IPS-18a (cell line): ENCODE results near the gene NR1D1.

Experiments used
- H3K27ac ChIP-seq: one replicate; pipeline ENCODE4 v1.5.1; 2013; ENCODE audit warnings: low read length
- H3K27me3 ChIP-seq: one replicate; pipeline ENCODE4 v1.6.1; 2013; ENCODE audit warnings: mild to moderate bottlenecking, low read length; ENCODE audit not compliant: control insufficient read depth, insufficient read depth
- H3K36me3 ChIP-seq: one replicate; pipeline ENCODE4 v1.6.1; 2013; ENCODE audit warnings: low read depth, low read length; ENCODE audit not compliant: control insufficient read depth
- H3K4me1 ChIP-seq: one replicate; pipeline ENCODE4 v1.6.1; 2013; ENCODE audit warnings: low read depth, low read length; ENCODE audit not compliant: control insufficient read depth
- H3K4me3 ChIP-seq: one replicate; pipeline ENCODE4 v1.5.1; 2013; ENCODE audit warnings: low read length
- H3K9ac ChIP-seq: one replicate; pipeline ENCODE4 v1.6.1; 2013; ENCODE audit warnings: mild to moderate bottlenecking, low read length, moderate library complexity
- H3K9me3 ChIP-seq: one replicate; pipeline ENCODE4 v1.6.1; 2013; ENCODE audit warnings: low read depth, low read length; ENCODE audit not compliant: control insufficient read depth

NR1D1 gene

DNA sequence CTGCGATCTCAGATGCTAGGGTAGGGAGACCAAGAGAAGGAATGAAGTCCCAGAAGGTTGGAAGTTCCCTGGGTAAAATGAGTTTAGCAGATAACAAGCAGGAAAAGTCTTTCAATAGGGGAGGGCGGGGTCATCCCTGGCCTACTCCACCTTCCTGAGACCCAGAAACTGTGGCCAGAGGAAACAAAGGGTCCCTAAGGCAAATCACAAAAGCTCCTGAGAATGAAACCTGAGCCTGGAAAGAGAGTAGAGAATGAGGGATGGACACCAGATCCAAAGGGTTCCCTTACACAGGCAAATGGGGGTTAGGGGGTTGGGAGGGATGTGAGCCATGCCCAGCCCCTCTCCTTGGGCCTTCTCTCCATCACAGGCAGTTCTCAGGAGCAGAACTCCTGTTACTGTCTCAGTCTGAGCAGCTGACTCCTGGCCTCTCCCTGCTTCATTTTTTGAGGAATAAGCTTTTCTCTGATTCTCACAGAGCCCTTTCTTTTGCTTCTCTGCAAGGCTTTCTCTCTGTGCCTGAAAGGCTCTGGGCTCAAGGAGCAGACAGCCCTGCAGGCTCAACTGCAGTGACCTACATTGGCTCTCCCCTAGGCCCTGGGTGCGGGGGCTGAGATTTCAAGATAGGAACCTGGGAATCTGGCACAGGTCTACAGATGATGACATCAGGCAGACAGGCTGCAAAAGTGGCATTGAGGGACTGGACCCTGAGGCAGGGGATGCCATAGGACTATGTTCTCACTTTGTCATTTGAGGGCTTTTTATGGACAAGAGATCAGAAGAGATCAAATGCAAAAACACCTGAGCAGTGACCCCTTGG lies 9.8 kb upstream of the NR1D1 start:
- Histone ChIP-seq H3K36me3 (no peaks in the 10 kb centered on the region), H3K27ac (no peak overlapping the region), H3K9me3 (no peaks in the 10 kb centered on the region), H3K9ac (no peak overlapping the region), H3K4me3 (no peak overlapping the region), H3K4me1 (peaks cover 80% of the 10 kb centered on the region), H3K27me3 (peaks cover 33% of the 10 kb centered on the region)

DNA sequence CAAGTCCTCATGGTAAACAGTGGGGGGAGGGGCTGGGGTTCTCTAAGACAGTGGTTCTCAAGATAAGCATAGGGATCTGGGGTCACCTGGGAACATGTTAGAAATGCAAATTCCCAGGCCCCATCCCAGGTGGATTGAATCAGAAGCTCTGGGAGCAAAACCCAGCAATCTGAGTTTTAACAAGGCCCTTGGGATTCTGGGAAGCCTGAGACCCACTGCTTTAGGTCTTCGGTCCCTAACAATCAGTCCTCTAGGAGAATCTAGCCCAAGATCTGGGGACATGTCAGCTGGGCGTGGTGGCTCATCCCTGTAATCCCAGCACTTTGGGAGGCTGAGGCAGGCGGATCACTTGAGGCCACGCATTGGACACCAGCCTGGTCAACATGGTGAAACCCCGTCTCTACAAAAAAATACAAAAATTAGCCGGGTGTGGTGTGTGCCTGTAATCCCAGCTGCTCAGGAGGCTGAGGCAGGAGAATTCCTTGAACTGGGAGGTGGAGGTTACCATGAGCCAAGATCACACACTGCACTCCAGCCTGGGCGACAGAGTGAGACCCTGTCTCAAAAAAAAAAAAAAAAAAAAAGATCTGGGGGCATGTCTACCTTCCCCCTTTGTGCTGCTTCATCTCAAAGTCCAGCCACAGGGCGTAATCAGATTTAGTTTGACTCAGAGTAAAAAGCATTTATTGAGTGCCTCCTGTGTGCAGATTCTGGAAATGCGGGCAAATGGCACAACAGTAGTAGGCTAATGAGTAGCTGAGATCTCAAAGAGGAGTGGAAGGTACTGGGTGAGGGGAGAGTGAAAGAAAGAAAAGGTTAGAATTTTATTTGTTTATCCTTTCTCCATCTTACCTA lies 8.8 kb upstream of the NR1D1 start:
- Histone ChIP-seq H3K9ac (no peak overlapping the region), H3K4me1 (peaks cover 74% of the 10 kb centered on the region), H3K9me3 (no peaks in the 10 kb centered on the region), H3K27me3 (peaks cover 35% of the 10 kb centered on the region), H3K36me3 (no peaks in the 10 kb centered on the region), H3K4me3 (no peak overlapping the region), H3K27ac (no peak overlapping the region)

DNA sequence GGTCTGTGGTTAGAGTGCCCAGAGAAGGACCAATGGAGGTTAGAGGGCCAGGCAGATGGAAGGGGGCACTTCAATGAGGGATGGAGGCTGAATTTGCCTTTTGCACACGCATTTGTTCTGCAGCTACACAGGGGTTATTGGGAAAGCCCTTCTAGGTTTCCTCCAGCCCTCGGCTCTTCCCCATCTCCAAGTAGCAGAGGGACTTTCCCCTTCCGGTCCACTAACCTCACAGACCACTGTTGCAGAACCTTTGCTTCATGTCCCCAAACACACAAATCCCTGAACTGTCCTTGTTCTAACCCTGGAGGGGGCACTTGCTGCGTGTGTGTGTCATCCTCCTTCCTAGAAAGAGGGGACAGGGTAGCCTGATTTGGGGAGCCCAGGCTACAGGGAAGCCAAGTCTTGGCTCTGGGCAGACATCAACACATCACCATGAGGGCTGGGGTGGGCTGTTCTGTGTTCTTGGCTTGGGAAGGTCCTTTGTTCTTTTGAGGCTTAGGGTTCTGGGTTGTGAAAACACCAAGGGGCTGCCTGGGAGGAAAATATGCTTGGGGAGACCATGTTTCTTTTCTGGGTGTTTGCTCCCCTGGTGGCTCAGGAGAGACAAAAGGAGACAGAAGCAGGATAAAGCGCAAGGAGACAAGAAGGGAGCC lies 7.3 kb upstream of the NR1D1 start:
- peak overlapping the region; percentile 26 for H3K4me3 ChIP-seq
- H3K27me3 ChIP-seq, result peaks cover 35% of the 10 kb centered on the region
- H3K9ac ChIP-seq, result peak overlapping the region; percentile 14
- H3K36me3 ChIP-seq, result no peaks in the 10 kb centered on the region
- no peaks in the 10 kb centered on the region for H3K9me3 ChIP-seq
- no peak overlapping the region for H3K27ac ChIP-seq
- H3K4me1 ChIP-seq, result peaks cover 58% of the 10 kb centered on the region

DNA sequence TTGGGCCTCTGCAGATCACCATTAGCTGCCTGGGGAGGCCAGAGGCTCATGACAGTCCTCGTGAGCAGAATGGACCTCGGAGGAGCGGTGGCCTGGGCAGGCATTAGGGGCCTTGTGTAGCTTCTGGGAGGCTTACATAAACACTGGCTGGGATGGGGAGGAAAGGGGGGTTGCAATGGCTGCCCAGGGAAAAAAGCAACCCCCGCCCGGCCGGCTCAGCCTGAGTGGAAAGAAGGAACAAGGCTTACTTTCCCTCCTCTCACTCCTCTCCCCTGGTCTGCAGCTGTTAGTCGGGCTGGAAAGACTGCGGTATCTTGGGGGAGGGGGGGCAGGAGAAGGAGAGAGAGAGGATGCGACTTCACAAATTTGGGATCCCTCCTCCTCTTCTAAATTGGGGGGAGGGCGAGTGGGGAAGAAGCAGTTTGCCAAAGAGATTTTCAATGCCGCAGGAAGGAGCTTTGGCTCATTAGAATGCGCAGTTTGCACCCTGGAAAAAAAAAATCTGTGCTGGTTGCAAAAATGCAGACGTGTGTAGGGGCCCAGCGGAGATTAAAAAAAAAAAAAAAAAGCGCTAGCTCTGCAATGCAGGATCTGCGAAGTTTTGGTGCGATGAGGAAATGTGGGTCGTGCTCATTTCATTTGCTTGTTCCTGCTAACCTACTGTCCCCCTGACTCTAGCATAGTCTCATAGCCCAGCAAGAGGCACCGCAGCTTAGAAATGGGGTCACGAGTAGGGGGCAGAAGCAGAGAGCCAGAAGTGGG lies 6.6 kb upstream of the NR1D1 start:
- H3K36me3 ChIP-seq, result no peaks in the 10 kb centered on the region
- H3K27ac ChIP-seq, result no peak overlapping the region
- H3K4me3 ChIP-seq, result peak overlapping the region; percentile 26
- no peaks in the 10 kb centered on the region for H3K9me3 ChIP-seq
- H3K4me1 ChIP-seq, result peaks cover 51% of the 10 kb centered on the region
- peak overlapping the region; percentile 14 for H3K9ac ChIP-seq
- H3K27me3 ChIP-seq, result peaks cover 36% of the 10 kb centered on the region

DNA sequence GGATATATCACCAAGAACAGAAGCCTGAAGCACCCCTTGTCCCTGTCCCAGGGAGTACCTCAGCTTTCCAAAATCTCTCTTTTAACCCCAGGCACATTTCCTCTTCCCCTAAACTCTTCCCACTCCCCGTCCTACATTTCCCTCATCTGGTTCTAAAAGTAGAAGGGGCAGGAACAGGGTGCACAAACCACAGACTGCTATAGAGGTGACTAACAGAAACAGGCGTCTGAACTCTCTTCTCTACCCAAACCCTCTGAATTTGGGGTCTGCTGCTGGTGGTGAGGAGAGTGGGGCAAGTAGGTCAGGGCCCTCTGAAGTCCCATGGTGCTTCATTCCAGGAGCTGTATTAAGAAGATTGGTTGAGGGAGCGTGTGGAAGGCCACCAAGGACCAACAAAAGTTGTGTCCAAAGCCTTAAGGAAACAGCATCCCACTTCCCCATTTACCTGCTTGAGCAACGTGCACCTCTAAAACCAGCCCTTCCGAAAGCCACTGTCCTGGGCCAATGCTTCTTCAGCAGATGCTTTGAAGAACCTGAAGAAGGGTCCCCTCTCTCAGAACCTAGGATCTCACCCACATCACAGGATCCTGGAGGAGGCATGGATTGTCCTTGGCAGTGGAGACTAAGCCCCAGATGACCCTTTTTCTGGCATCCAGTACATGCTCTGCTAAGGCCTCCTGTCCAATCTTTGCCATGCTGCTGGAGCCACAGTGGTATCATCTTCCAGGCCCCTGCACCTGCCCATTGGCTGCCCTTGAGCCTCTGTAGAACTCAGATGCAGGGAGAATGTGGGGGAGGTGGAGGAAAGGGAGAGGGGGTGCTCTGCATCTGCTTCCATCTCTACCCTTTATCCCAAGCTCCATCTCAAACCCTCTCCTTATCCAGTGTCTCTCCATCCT lies 5.7 kb upstream of the NR1D1 start:
- H3K27ac ChIP-seq, result no peak overlapping the region
- no peak overlapping the region for H3K4me3 ChIP-seq

DNA sequence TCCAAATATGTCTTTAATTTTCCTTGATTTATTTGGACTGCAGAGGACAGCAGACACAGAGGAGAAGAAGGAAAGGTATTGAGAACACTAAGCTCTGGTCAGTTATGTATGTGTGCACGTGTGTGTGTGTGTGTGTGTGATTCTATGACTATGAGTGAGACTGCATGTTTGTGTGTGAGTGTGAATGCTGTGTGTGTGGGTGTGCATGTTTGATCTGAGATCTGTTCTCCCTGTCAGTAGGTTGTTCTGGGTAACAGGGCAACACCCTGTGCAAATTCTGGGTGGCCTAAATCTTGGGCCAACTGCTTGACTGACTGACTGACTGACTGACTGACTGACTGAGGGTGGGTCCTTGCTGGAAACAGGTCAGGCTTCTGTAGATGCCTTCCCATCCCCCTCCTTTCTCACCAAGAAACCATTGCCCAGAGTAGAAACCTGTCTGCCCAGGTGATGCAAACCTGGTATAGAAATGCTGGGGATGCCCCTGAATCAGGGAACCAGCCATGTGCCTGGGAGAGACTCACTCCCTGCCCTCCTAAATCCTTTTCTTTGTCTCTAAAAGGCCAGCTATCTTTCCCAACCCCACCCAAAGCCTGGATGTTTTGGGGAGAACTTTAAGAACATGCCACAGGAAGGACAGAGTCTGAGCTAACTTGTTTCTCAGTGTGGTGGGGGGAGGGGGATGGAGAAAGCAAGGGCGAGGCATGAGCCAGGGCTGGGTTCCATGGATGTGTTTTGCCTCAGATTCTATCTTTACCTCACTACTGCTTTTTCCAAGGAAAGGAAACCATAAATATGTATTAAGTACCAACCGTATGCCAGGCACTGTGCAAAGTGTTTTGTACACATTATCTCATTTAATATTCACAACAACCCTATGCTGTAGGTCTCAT lies 4.5 kb upstream of the NR1D1 start:
- Histone ChIP-seq H3K27ac (no peak overlapping the region), H3K27me3 (peaks cover 51% of the 10 kb centered on the region), H3K9ac (no peak overlapping the region), H3K4me3 (no peak overlapping the region), H3K9me3 (no peaks in the 10 kb centered on the region), H3K36me3 (no peaks in the 10 kb centered on the region), H3K4me1 (peaks cover 42% of the 10 kb centered on the region)

More for the DNA sequence above, 5.7 kb upstream of the NR1D1 start:
- Histone ChIP-seq H3K36me3 (no peaks in the 10 kb centered on the region), H3K27me3 (peaks cover 43% of the 10 kb centered on the region), H3K9ac (no peak overlapping the region), H3K4me1 (peaks cover 46% of the 10 kb centered on the region), H3K9me3 (no peaks in the 10 kb centered on the region)

DNA sequence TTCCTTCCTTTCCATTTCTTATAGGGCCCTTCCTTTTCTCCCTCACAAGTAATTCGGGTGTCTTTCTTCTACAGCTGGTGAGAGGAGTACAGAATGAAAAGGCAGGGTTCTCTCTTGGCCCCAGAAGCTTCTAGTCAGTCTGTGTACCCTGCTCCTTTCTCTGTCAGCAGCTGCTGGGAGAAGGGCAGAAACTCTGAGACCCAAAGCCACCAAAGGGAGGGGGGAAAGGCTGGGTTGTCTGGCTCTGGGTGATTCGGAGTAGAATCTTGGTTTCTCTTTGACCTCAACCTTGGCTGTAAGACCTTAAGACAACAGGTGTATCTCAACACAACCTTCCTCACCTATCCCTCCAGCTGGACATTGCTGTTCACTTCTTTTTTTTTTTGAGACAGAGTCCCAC lies 3.3 kb upstream of the NR1D1 start:
- Histone ChIP-seq H3K9me3 (no peaks in the 10 kb centered on the region), H3K9ac (no peak overlapping the region), H3K4me1 (peaks cover 40% of the 10 kb centered on the region), H3K27me3 (peaks cover 58% of the 10 kb centered on the region), H3K27ac (no peak overlapping the region), H3K36me3 (no peaks in the 10 kb centered on the region), H3K4me3 (no peak overlapping the region)

DNA sequence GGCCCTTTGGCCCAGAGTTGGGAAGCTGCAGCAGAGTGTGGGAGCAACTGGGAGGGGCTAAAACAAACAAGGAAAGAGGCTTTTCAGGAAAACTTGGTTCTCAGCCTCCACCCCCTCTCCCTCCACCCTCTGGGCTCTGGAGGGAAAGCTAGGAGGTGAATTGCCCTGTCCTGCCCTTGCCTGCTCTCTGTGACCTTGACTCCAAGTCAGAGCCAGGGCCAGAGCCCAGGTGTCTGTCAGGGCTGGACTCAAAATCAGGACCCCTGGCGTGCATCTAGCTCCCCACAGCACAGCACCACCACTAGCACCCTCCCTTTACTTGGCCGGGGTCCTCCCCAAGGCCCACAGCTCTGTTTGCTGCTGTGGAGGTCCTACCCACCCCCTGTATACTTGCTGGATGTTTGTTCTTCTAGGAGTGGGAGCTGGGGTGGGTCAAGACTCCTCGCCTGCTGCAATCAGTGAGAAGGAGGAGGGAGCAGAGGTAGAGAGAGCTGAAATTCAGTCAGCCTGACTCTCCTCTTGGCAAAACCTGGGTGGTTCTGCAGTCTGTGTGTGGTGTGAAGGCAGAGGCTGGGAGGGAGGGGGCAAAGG lies 2.8 kb upstream of the NR1D1 start:
- Histone ChIP-seq H3K4me3 (no peak overlapping the region), H3K9me3 (no peaks in the 10 kb centered on the region), H3K36me3 (no peaks in the 10 kb centered on the region), H3K9ac (no peak overlapping the region), H3K27me3 (peaks cover 58% of the 10 kb centered on the region), H3K27ac (no peak overlapping the region), H3K4me1 (peaks cover 42% of the 10 kb centered on the region)

DNA sequence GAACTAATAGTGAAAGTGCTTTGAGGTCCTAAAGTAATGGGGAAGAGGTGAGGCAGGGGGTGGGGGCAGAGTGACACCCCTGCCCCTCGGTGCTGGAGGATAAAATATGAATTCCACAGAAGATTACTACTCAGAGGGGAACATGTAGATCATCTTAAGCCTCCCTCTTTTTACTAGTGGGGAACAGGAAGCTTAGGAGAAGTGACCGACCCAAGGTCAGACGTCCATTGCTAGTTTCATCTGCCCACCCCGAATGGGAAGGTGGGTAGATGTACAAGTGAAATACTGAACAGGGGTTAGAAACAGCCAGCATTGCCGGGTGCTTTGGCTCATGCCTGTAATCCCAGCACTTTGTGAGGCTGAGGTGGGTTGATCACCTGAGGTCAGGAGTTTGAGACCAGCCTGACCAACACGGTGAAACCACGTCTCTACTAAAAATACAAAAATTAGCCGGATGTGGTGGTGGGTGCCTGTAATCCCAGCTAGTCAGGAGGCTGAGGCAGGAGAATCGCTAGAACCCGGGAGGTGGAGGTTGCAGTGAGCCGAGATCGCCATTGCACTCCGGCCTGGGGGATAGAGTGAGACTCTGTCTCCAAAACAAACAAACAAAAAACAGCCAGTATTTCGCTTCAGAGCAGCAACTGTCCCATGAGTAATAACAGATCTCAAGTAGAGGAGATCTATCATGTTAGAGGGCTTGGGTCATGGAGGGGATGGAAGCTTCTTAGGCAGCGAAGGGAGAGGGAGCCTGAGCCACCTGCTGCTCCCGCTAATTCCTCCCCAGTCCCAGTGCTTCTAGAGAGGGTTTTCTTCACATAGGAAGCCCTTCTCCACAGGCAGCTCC lies 1.2 kb upstream of the NR1D1 start:
- Histone ChIP-seq H3K9ac (peak overlapping the region; percentile 46), H3K36me3 (no peaks in the 10 kb centered on the region), H3K9me3 (no peaks in the 10 kb centered on the region), H3K4me3 (peak overlapping the region; percentile 65), H3K27me3 (peaks cover 42% of the 10 kb centered on the region), H3K27ac (no peak overlapping the region), H3K4me1 (peaks cover 32% of the 10 kb centered on the region)
